Measurements from ENCODE around the gene C12orf57. TPM values are rescaled to one million over a fixed set of nuclear protein-coding genes. Genes with fewer than 3 reads are reported as not detected.

Gene C12orf57
- total and polyA plus RNA-seq, 10 of the 15 experiments (the other 5 are each of a cell fraction or from before 2014, with no cell fraction given), result 64.5 to 377 (median 211) TPM

DNA sequence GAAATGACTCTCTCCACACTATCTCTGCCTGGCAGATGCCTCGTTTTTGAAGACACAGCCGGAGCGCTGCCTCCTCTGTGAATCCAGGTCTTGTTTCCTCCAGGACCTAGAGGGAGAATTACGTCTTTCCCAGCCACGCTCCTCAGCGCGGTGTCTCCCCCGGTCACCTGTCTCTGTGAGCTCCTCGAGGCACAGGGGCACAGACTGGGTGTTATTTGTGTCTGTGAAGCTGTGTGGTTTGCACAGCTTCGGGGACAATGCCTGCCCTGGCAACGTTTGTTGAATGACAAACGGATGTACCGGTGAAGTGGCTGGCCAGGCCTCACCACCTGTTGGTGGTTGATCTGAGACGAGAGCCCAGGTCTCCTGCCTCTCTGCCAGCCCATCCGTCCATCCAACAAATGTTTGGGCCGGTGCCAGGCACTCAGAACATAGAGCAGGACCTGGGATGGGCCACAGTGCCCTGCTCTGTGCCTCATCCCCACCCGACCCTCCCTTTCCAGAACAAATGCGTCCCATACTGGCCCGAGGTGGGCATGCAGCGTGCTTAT lies 13.4 kb downstream of the C12orf57 start:
- Histone ChIP-seq H3K36me3 (ENCODE audit: control insufficient read depth in 2 of 2, insufficient read depth in 2 of 2, low read length in 1 of 2) (peaks cover 11 to 37% of the 10 kb centered on the region in 2 experiments), H3K27ac (ENCODE audit: control insufficient read depth, insufficient read depth) (peak overlapping the region; percentile 99), H3K4me1 (ENCODE audit: control insufficient read depth, insufficient read depth, low read length) (peaks cover 85% of the 10 kb centered on the region), H3K9me3 (replicated peaks; ENCODE audit: control insufficient read depth, insufficient read depth, low read length) (no peaks in the 10 kb centered on the region), H3K79me2 (ENCODE audit: control insufficient read depth, insufficient read depth, low read length) (peaks cover 90% of the 10 kb centered on the region), H3K4me3 (peak overlapping the region; percentile 95; the same call in 1 of the 2 replicates), H4K20me1 (ENCODE audit: control insufficient read depth, insufficient read depth) (no peaks in the 10 kb centered on the region), H2AFZ (ENCODE audit: control insufficient read depth, low read depth, low read length) (no peak overlapping the region), H3K27me3 (replicated peaks in 1 of 2; ENCODE audit: control insufficient read depth in 2 of 2, insufficient read depth in 2 of 2, low read length in 1 of 2) (no peaks in the 10 kb centered on the region), H3K9ac (ENCODE audit: control insufficient read depth, insufficient read depth, low read length) (peak overlapping the region; percentile 91), H3K4me2 (ENCODE audit: control insufficient read depth, insufficient read depth) (peak overlapping the region; percentile 99)
- CTCF ChIA-PET, result interaction anchor here (0.6 to 13.2 kb wide), 7 partner anchors 9 to 155 kb away, joined by 3 to 645 read pairs (median 5); partner anchors contain the start of genes C12orf57, C1RL, PTPN6 and RNU7-1
- WGBS (ENCODE audit: insufficient coverage, insufficient replicate concordance, low lambda C conversion rate, missing lambda C conversion rate), result 48% methylated on average over 20 of the region's 20 CpGs
- in situ Hi-C loops (cut with MboI), result loop anchor here (25.0 kb wide), 1 partner anchor 1680 kb away; no protein-coding TSS in a partner anchor
- RAD21 ChIA-PET (ENCODE audit: unreplicated experiment), result interaction anchor here (1.2 to 13.5 kb wide), 3 partner anchors 11 to 204 kb away, joined by 3 to 426 read pairs (median 6); partner anchors contain the start of genes C12orf57, MLF2, RNU7-1 and SPSB2
- TF ChIP-seq LARP7 (IDR thresholded peaks at IDR 0.05) (peak; percentile 35; the same call in 1 of the 2 replicates), GATAD2B (conservative IDR thresholded peaks at IDR 0.05; ENCODE audit: low read depth) (0 out of 2 replicates have a peak, but pooled peaks have one; percentile 9), MTA2 (IDR thresholded peaks at IDR 0.05; ENCODE audit: low read depth) (no peak), SMARCA5 (IDR thresholded peaks at IDR 0.05) (peak; percentile 61; the same call in 1 of the 2 replicates), TCF12 (IDR thresholded peaks at IDR 0.05; ENCODE audit: low read depth, low read length) (no peak)
- intact Hi-C loops (cut with micrococcal nuclease; ENCODE audit: unreplicated experiment), result no loop called here
- no peak for DNase-seq (ENCODE audit: low read depth, low spot score)
- no peak for FAIRE-seq
- BruUV-seq (replicated peaks), result no TSS peak
- ATAC-seq, result no peak
- POLR2A ChIA-PET, result interaction anchor here (2.1 to 13.5 kb wide), 2 partner anchors 8 to 13 kb away, joined by 7 to 524 read pairs; partner anchors contain the start of genes C12orf57, PTPN6 and RNU7-1
- SMC1A ChIA-PET (ENCODE audit: uncharacterized antibody, unreplicated experiment), result interaction anchor here (1.0 to 13.2 kb wide), 4 partner anchors 9 to 31 kb away, joined by 3 to 395 read pairs (median 5); partner anchors contain the start of genes C12orf57, PTPN6 and RNU7-1

Measured in GM12878 (cell line).